Panc1 (cell line): ENCODE measurements around the gene CCDC39. TPM values are rescaled to one million over a fixed set of nuclear protein-coding genes. Genes with fewer than 3 reads are reported as not detected.
A peak's percentile ranks its signal among the peaks of the same experiment; 100 is the strongest.

Experiments used
- ATAC-seq: fragments of 200-7000 bp; cut with Tn5 transposase; 2 replicates; pipeline ENCODE4 v1.9.1; 2020; ENCODE audit warnings: mild to moderate bottlenecking, moderate library complexity
- Bru-seq: library from RNA; stranded (reverse); fragments of 400-500 nt; gene quantifications from one replicate; lab custom pipeline; 2021; lab: Mats Ljungman, UMichigan
- BruChase-seq, 2 experiments: library from RNA; stranded (reverse); fragments of 400-500 nt; gene quantifications; one replicate each; lab custom pipeline; 2021; lab: Mats Ljungman, UMichigan
- BruUV-seq: library from RNA; stranded (reverse); fragments of 400-500 nt; replicated peaks from 2 replicates; lab custom pipeline; 2021; lab: Mats Ljungman, UMichigan
- CTCF ChIA-PET: fragments of 300-600 bp; sonication (Branson Sonifier 250); formaldehyde crosslinking; loops from one replicate; lab custom pipeline; 2022; ENCODE audit warnings: antibody characterized with exemption; lab: Charles Lee
- POLR2A ChIA-PET: fragments of 300-600 bp; sonication (Branson Sonifier 250); formaldehyde crosslinking; loops from one replicate; lab custom pipeline; 2022; ENCODE audit warnings: antibody characterized with exemption; lab: Charles Lee
- DNase-seq: peaks from one replicate; pipeline ENCODE4 v3.0.0-alpha.2; 2010; ENCODE audit warnings: low read depth, low spot score
- H3K27ac ChIP-seq: 2 replicates; pipeline ENCODE4 v1.5.1; 2011; ENCODE audit warnings: mild to moderate bottlenecking, low read length, inconsistent platforms
- H3K27me3 ChIP-seq: fragments of 200-500 bp; sonication (Bioruptor generic); 2 replicates; pipeline ENCODE4 v1.6.0; 2014; ENCODE audit warnings: low read length, inconsistent platforms; ENCODE audit not compliant: control insufficient read depth, insufficient read depth
- H3K36me3 ChIP-seq: fragments of 200-500 bp; sonication (Bioruptor generic); 2 replicates; pipeline ENCODE4 v1.5.1; 2014; ENCODE audit warnings: inconsistent platforms, mild to moderate bottlenecking, low read length, moderate library complexity; ENCODE audit not compliant: control insufficient read depth, insufficient read depth
- H3K4me1 ChIP-seq: 2 replicates; pipeline ENCODE4 v1.5.1; 2011; ENCODE audit warnings: inconsistent platforms, mild to moderate bottlenecking, low read length, moderate library complexity; ENCODE audit not compliant: control insufficient read depth, insufficient read depth
- H3K4me3 ChIP-seq, 2 experiments: 2 replicates each; pipeline ENCODE4 v1.5.1; 2011 to 2012; ENCODE audit warnings: low read depth in 2 of 2, low read length in 2 of 2, mild to moderate bottlenecking in 2 of 2, inconsistent platforms in 1 of 2, moderate library complexity in 1 of 2
- H3K9me3 ChIP-seq: fragments of 200-500 bp; sonication (Bioruptor generic); 2 replicates; pipeline ENCODE4 v1.5.1; 2014; ENCODE audit warnings: low read depth, mild to moderate bottlenecking, inconsistent platforms, low read length, moderate library complexity; ENCODE audit not compliant: control insufficient read depth, insufficient read depth
- CTCF ChIP-seq: fragments of 450-650 bp; IDR thresholded peaks from 2 replicates; pipeline ENCODE4 v1.5.1; 2017; ENCODE audit warnings: mild to moderate bottlenecking
- POLR2AphosphoS5 ChIP-seq: IDR thresholded peaks from 2 replicates; pipeline ENCODE4 v1.6.1; 2012; ENCODE audit warnings: mild to moderate bottlenecking, low read depth, low read length, moderate library complexity
- REST ChIP-seq, 2 experiments: IDR thresholded peaks; 2 replicates each; pipeline ENCODE4 v1.6.1; 2011 to 2012; ENCODE audit warnings: low read depth in 2 of 2, control low read depth in 1 of 2, low read length in 1 of 2, mild to moderate bottlenecking in 1 of 2, moderate library complexity in 1 of 2; ENCODE audit not compliant: insufficient read depth in 1 of 2
- SIN3A ChIP-seq: IDR thresholded peaks from 2 replicates; pipeline ENCODE4 v1.6.1; 2012; ENCODE audit warnings: low read depth, mild to moderate bottlenecking, low read length, moderate library complexity, borderline replicate concordance; ENCODE audit not compliant: insufficient read depth
- TCF7L2 ChIP-seq: IDR thresholded peaks from 2 replicates; pipeline ENCODE4 v1.6.1; 2011; ENCODE audit warnings: mild to moderate bottlenecking, low read depth, low read length, inconsistent platforms
- in situ Hi-C: cut with HindIII; loops from 2 replicates; pipeline ENCODE4 v1.10.0; 2016; ENCODE audit warnings: low sequenced_read_pairs, low pct_unique_long_range_greater_than_20kb
- intact Hi-C: fragments of 100-400 bp; cut with micrococcal nuclease; formaldehyde crosslinking; loops from one replicate; pipeline ENCODE4 v1.10.0; 2022; ENCODE audit not compliant: unreplicated experiment
- long read RNA-seq: library from polyadenylated mRNA; unstranded; transcript quantifications from one replicate; pipeline ENCODE4 v2.0.0, GENCODE V29; 2021; ENCODE audit not compliant: unreplicated experiment
- polyA plus RNA-seq: library from polyadenylated mRNA; unstranded; fragments of >200 nt; gene quantifications from one replicate; pipeline ENCODE4 v1.2.1, GENCODE V29; 2012; ENCODE audit warnings: missing spikeins; ENCODE audit not compliant: insufficient read length
- total RNA-seq: library from RNA; stranded (reverse); gene quantifications from one replicate; pipeline ENCODE4 v1.2.1, GENCODE V29; 2021; ENCODE audit not compliant: unreplicated experiment

Gene CCDC39
- not detected for total RNA-seq
- 0.71 TPM for polyA plus RNA-seq
- not detected for Bru-seq, nascent RNA
- not detected for BruChase-seq, experiment 1, labeled RNA remaining after a 2-hour chase
- BruChase-seq, experiment 2, labeled RNA remaining after a 6-hour chase: not detected
- long read RNA-seq: 0 reads

GRCh38 chr3:180679178-180680096, at the start of gene CCDC39:
Gene CCDC39 (minus strand): TSS chr3:180679489. CDS start chr3:180679380, 109 bp downstream.
- Histone ChIP-seq H3K27me3 (peaks cover 33% of the 10 kb centered on the region), H3K4me1 (peaks cover 12% of the 10 kb centered on the region), H3K27ac (peak within 1 kb of the TSS; percentile 54; the same call in 1 of the 2 replicates), H3K9me3 (no peaks in the 10 kb centered on the region), H3K4me3 (peak within 1 kb of the TSS; percentile 75 to 87), H3K36me3 (no peaks in the 10 kb centered on the region)
- no peak for TF ChIP-seq POLR2AphosphoS5
- TF ChIP-seq TCF7L2: peak; percentile 30; the same call in 1 of the 2 replicates
- no peak for TF ChIP-seq REST (IDR thresholded peaks at IDR 0.05; ENCODE audit: insufficient read depth in 1 of 2, low read depth in 2 of 2, low read length in 1 of 2)
- TF ChIP-seq CTCF: no peak
- TF ChIP-seq SIN3A: peak; percentile 91
- POLR2A ChIA-PET: interaction anchor here (0.7 kb wide), 1 partner anchor 9 kb away, joined by 4 read pairs; no protein-coding TSS in a partner anchor
- ATAC-seq (peak; percentile 98), DNase-seq (peak; percentile 43)
- BruUV-seq: no TSS peak
- CTCF ChIA-PET: interaction anchor here (0.5 kb wide), 1 partner anchor 123 kb away, joined by 4 read pairs; no protein-coding TSS in a partner anchor
- intact Hi-C loops: no loop called here
- in situ Hi-C loops: no loop called here

GRCh38 chr3:180720012-180720411, 40.7 kb upstream of the CCDC39 start:
- TF ChIP-seq TCF7L2 (no peak), SIN3A (no peak), CTCF (no peak), REST (IDR thresholded peaks at IDR 0.05; ENCODE audit: insufficient read depth in 1 of 2, low read depth in 2 of 2, low read length in 1 of 2) (no peak), POLR2AphosphoS5 (no peak)
- H3K4me3 ChIP-seq: no peak overlapping the region
- H3K27me3 ChIP-seq: no peaks in the 10 kb centered on the region
- ATAC-seq: no peak
- H3K27ac ChIP-seq: no peak overlapping the region
- in situ Hi-C loops (no loop called here), intact Hi-C loops (no loop called here)
- no TSS peak for BruUV-seq
- CTCF ChIA-PET: no interaction called here
- H3K36me3 ChIP-seq: no peaks in the 10 kb centered on the region
- no peaks in the 10 kb centered on the region for H3K9me3 ChIP-seq
- POLR2A ChIA-PET: interaction anchor here (0.5 kb wide), 1 partner anchor 902 kb away, joined by 3 read pairs; no protein-coding TSS in a partner anchor
- no peaks in the 10 kb centered on the region for H3K4me1 ChIP-seq
- DNase-seq: no peak
